Neural progenitor cell (in vitro differentiated cells): ENCODE measurements around the gene LRP1B. TPM values are rescaled to one million over a fixed set of nuclear protein-coding genes. Genes with fewer than 3 reads are reported as not detected.

Source experiments
- DNase-seq: peaks from one replicate; pipeline ENCODE4 v3.0.0-alpha.2; 2016; ENCODE audit warnings: low spot score
- H2AFZ ChIP-seq: fragments of 200-600 bp; sonication (generic); replicated peaks from 2 replicates; pipeline ENCODE4 v1.6.1; 2016; ENCODE audit warnings: antibody characterized with exemption
- H3F3A ChIP-seq: fragments of 200-600 bp; sonication (generic); 2 replicates; pipeline ENCODE4 v1.6.1; 2016; ENCODE audit warnings: antibody characterized with exemption, low read depth
- H3K27ac ChIP-seq: fragments of 200-600 bp; sonication (generic); 2 replicates; pipeline ENCODE4 v1.5.1; 2016; ENCODE audit warnings: mild to moderate bottlenecking
- H3K27me3 ChIP-seq: fragments of 200-600 bp; sonication (generic); 2 replicates; pipeline ENCODE4 v1.6.1; 2016; ENCODE audit warnings: mild to moderate bottlenecking, moderate library complexity
- H3K36me3 ChIP-seq: fragments of 200-600 bp; sonication (generic); 2 replicates; pipeline ENCODE4 v1.5.1; 2016
- H3K4me1 ChIP-seq: fragments of 200-600 bp; sonication (generic); 2 replicates; pipeline ENCODE4 v1.6.1; 2016; ENCODE audit warnings: mixed run types
- H3K4me2 ChIP-seq: fragments of 200-600 bp; sonication (generic); 2 replicates; pipeline ENCODE4 v1.6.1; 2016
- H3K4me3 ChIP-seq: fragments of 200-600 bp; sonication (generic); 2 replicates; pipeline ENCODE4 v1.5.1; 2016
- H3K79me2 ChIP-seq: fragments of 200-600 bp; sonication (generic); 2 replicates; pipeline ENCODE4 v1.6.1; 2016; ENCODE audit warnings: low read depth
- H3K9ac ChIP-seq: fragments of 200-600 bp; sonication (generic); 2 replicates; pipeline ENCODE4 v1.6.1; 2016
- H3K9me3 ChIP-seq: fragments of 200-600 bp; sonication (generic); 2 replicates; pipeline ENCODE4 v1.5.1; 2016; ENCODE audit warnings: low read depth
- H4K20me1 ChIP-seq: fragments of 200-600 bp; sonication (generic); 2 replicates; pipeline ENCODE4 v1.6.1; 2016; ENCODE audit warnings: low read depth
- H3K27ac Mint-ChIP-seq: 3 replicates; pipeline ENCODE4 v1.8.0; 2021; ENCODE audit warnings: mixed read lengths
- H3K27me3 Mint-ChIP-seq: 2 replicates; pipeline ENCODE4 v1.8.0; 2022; ENCODE audit warnings: low read depth, mild to moderate bottlenecking, inconsistent platforms, moderate library complexity, mixed read lengths; ENCODE audit not compliant: insufficient read depth
- H3K36me3 Mint-ChIP-seq: 3 replicates; pipeline ENCODE4 v1.8.0; 2021; ENCODE audit warnings: mixed read lengths
- H3K4me1 Mint-ChIP-seq: 3 replicates; pipeline ENCODE4 v1.8.0; 2021; ENCODE audit warnings: mixed read lengths
- H3K4me3 Mint-ChIP-seq: 3 replicates; pipeline ENCODE4 v1.8.0; 2021; ENCODE audit warnings: mild to moderate bottlenecking, moderate library complexity, mixed read lengths
- H3K9me3 Mint-ChIP-seq: 3 replicates; pipeline ENCODE4 v1.8.0; 2020; ENCODE audit warnings: mixed read lengths
- CTCF ChIP-seq: fragments of 200-600 bp; sonication (generic); IDR thresholded peaks from 2 replicates; pipeline ENCODE4 v1.5.1; 2017; ENCODE audit warnings: antibody characterized with exemption, mild to moderate bottlenecking
- EZH2 ChIP-seq: fragments of 200-600 bp; sonication (generic); IDR thresholded peaks from 2 replicates; pipeline ENCODE4 v1.6.1; 2017; ENCODE audit warnings: antibody characterized with exemption, mild to moderate bottlenecking, moderate library complexity
- EZH2phosphoT487 ChIP-seq: fragments of 200-600 bp; sonication (generic); IDR thresholded peaks from 2 replicates; pipeline ENCODE4 v1.6.1; 2017; ENCODE audit warnings: antibody characterized with exemption
- total RNA-seq: library from RNA; depleted of rRNA; stranded (reverse); fragments of >200 nt; gene quantifications from 2 replicates; pipeline ENCODE4 v1.2.3, GENCODE V29; 2015; ENCODE audit warnings: low replicate concordance

The LRP1B gene
- total RNA-seq, 1 donor from 2014 or later, result not detected

GRCh38 chr2:140491876-140492275, 1638.9 kb downstream of the LRP1B start:
- Histone ChIP-seq H4K20me1 (no peaks in the 10 kb centered on the region), H3K4me2 (no peak overlapping the region), H3K79me2 (no peaks in the 10 kb centered on the region), H3K27ac (no peak overlapping the region), H3F3A (no peaks in the 10 kb centered on the region), H3K27me3 (no peaks in the 10 kb centered on the region), H3K36me3 (no peaks in the 10 kb centered on the region), H2AFZ (no peak overlapping the region), H3K4me3 (no peak overlapping the region), H3K9me3 (no peaks in the 10 kb centered on the region), H3K9ac (no peak overlapping the region), H3K4me1 (no peaks in the 10 kb centered on the region)
- no peaks in the 10 kb centered on the region for H3K36me3 Mint-ChIP-seq
- H3K9me3 Mint-ChIP-seq, result no peaks in the 10 kb centered on the region
- no peak for DNase-seq
- H3K27ac Mint-ChIP-seq, result no peak overlapping the region
- H3K4me1 Mint-ChIP-seq, result no peaks in the 10 kb centered on the region
- TF ChIP-seq EZH2 (no peak), CTCF (no peak), EZH2phosphoT487 (no peak)
- H3K4me3 Mint-ChIP-seq, result no peak overlapping the region
- H3K27me3 Mint-ChIP-seq, result no peaks in the 10 kb centered on the region

GRCh38 chr2:140489193-140489592, 1641.6 kb downstream of the LRP1B start:
- Mint-ChIP-seq H3K4me1 (no peaks in the 10 kb centered on the region), H3K27me3 (no peaks in the 10 kb centered on the region), H3K9me3 (no peaks in the 10 kb centered on the region), H3K27ac (no peak overlapping the region), H3K36me3 (no peaks in the 10 kb centered on the region), H3K4me3 (no peak overlapping the region)
- Histone ChIP-seq H3K27ac (no peak overlapping the region), H4K20me1 (no peaks in the 10 kb centered on the region), H3K27me3 (no peaks in the 10 kb centered on the region), H3K9ac (no peak overlapping the region), H3K36me3 (no peaks in the 10 kb centered on the region), H3K4me3 (no peak overlapping the region), H3K4me1 (no peaks in the 10 kb centered on the region), H3K9me3 (no peaks in the 10 kb centered on the region), H3F3A (no peaks in the 10 kb centered on the region), H3K79me2 (no peaks in the 10 kb centered on the region), H3K4me2 (no peak overlapping the region), H2AFZ (no peak overlapping the region)
- no peak for TF ChIP-seq EZH2phosphoT487
- TF ChIP-seq CTCF, result no peak
- TF ChIP-seq EZH2, result no peak
- no peak for DNase-seq

GRCh38 chr2:140481136-140481535, 1649.7 kb downstream of the LRP1B start:
- no peaks in the 10 kb centered on the region for H3K9me3 ChIP-seq
- H3F3A ChIP-seq, result no peaks in the 10 kb centered on the region
- no peaks in the 10 kb centered on the region for H3K4me1 ChIP-seq
- no peak overlapping the region for H2AFZ ChIP-seq
- H3K4me3 ChIP-seq, result no peak overlapping the region
- Mint-ChIP-seq H3K4me3 (no peak overlapping the region), H3K27me3 (no peaks in the 10 kb centered on the region), H3K4me1 (no peaks in the 10 kb centered on the region), H3K36me3 (no peaks in the 10 kb centered on the region), H3K9me3 (no peaks in the 10 kb centered on the region), H3K27ac (no peak overlapping the region)
- H3K9ac ChIP-seq, result no peak overlapping the region
- H4K20me1 ChIP-seq, result no peaks in the 10 kb centered on the region
- TF ChIP-seq CTCF, result no peak
- no peak for TF ChIP-seq EZH2
- TF ChIP-seq EZH2phosphoT487, result no peak
- no peaks in the 10 kb centered on the region for H3K79me2 ChIP-seq
- no peak overlapping the region for H3K4me2 ChIP-seq
- H3K36me3 ChIP-seq, result no peaks in the 10 kb centered on the region
- H3K27ac ChIP-seq, result no peak overlapping the region
- DNase-seq, result no peak
- no peaks in the 10 kb centered on the region for H3K27me3 ChIP-seq
